Hepatocyte (in vitro differentiated cells): ENCODE measurements around the gene TCF4.

Experiments used
- CTCF ChIP-seq: fragments of 200-600 bp; sonication (generic); IDR thresholded peaks from 2 replicates; pipeline ENCODE4 v1.5.1; 2016; ENCODE audit warnings: antibody characterized with exemption, mild to moderate bottlenecking; ENCODE audit not compliant: poor library complexity
- EZH2 ChIP-seq: fragments of 200-600 bp; sonication (generic); IDR thresholded peaks from 2 replicates; pipeline ENCODE4 v1.6.1; 2016; ENCODE audit warnings: antibody characterized with exemption, mild to moderate bottlenecking, borderline replicate concordance
- EZH2phosphoT487 ChIP-seq: fragments of 200-600 bp; sonication (generic); IDR thresholded peaks from one replicate; pipeline ENCODE4 v1.6.1; 2018; ENCODE audit warnings: antibody characterized with exemption, mild to moderate bottlenecking, low read depth, moderate library complexity; ENCODE audit not compliant: unreplicated experiment, severe bottlenecking

GRCh38 chr18:55439056-55439455 is 148.9 kb downstream of the TCF4 start:
- no peak for TF ChIP-seq CTCF
- no peak for TF ChIP-seq EZH2
- TF ChIP-seq EZH2phosphoT487 = no peak
